NCI-H82 (cell line): ENCODE results near the gene NGB.
A peak's percentile ranks its signal among the peaks of the same experiment; 100 is the strongest.
"Not testable (repeated sequence)": the region's sequence is repeated elsewhere in the genome, so short reads cannot be mapped to it uniquely, and the experiment has no call there.

Source experiments
- DNase-seq: peaks from one replicate; lab custom pipeline; 2025; lab: John Stamatoyannopoulos, UW

The NGB gene, protein sequence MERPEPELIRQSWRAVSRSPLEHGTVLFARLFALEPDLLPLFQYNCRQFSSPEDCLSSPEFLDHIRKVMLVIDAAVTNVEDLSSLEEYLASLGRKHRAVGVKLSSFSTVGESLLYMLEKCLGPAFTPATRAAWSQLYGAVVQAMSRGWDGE

DNA sequence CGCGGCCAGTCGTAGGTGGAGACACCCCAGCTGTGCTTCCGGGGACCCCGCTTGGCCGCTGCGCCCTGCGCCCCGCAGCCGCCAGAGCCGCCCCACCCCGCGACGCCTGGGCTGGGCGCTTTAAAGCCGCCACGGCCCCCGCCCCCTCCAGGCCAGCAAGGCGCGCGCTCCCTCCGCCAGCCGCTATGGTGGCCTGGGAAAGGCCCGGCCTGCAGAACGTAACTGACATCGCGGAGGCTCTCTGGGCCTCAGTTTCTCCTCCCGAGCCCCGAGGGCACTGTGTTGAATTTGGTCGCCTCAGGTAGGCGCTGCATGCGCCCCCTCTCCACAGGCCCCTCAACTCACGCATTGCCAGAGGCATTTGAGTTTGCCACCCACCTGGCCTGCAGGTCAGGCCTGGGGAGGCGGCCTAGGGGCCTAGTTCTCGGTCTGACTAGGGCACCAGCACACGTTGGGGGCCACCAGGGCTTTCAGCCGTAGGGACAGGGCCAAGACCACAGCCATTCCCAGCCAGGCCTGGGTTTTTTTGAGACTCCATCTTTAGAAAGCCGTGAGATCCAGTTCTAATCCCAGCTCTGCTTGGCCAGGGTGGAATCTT, at the start of gene NGB:
Gene NGB, minus strand, starts transcription at position 94 of the 598 bp plus-strand sequence. CDS start 269 bp downstream, outside the sequence.
- no peak for DNase-seq

DNA sequence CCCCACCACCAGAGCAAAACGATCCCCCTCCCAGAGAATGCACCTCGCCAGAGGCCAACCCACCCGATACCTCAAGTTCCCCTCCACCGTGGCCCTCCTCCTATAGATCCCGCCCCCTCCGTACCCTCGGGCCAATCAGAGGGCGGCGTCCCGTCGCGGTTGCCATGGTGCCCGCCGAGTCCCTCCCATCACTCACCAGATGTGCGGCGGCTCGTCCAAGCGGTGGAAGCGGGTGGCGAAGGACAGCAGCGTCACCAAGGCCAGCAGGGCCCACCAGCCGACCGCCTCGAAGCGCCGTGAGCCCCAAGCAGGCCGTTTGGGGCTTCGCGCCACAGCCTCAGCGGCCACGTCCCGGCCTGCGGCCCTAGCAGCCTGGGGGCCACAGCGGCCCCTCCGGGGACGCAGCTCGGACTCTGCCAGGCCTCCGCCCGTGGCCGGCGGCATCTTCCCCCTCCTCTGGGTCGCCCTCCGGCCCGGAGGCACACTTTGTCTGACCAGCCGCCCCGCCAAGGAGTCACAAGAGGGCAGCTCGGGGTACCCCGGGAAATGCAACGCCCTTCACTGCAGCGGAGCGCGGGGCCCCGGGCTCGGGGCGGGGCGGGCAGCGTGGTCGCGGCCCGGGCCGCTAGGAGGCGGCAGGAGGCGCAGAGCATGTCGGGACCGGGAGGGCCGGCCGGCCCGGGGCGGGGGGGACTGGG, 49.4 kb upstream of the NGB start, which contains the start of gene POMT2:
Gene POMT2, minus strand, starts transcription at position 646 of the 698 bp plus-strand sequence. Its CDS starts 202 bp downstream, at position 444.
- DNase-seq, result peak; percentile 95

DNA sequence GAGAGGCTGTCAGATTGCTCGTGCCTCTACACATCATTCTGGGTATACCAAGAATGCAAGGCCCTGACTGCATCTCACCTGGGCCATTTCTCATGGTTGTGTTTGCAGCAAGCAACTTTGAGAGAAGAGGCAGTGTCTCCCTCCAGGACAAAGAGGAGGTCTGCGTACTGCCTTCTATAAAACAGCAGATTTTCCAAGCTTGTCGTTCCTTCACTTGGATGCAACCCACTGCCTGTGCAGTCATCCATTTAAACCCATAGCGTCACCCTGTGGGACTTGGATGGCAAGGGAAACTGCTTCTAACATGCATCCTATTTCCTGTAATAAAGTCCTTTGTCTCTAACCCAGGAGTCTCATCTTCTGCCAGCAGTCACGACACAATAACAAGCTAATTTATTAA, 48.4 kb upstream of the NGB start:
- DNase-seq, result no peak

DNA sequence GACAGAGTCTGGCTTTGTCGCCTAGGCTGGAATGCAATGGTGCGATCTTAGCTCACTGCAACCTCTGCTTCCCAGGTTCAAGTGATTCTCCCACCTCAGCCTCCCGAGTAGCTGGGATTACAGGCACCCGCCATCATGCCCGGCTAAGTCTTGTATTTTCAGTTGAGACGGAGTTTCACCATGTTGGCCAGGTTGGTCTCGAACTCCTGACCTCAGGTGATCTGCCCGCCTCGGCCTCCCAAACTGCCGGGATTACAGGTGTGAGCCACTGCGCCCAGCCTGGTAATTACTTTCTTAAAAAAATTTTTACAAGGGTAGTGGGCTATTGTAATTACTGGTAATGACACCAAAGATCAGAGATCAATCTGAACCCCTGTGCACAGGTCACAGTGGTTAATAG, 47.8 kb upstream of the NGB start:
- DNase-seq, result not testable (repeated sequence)

DNA sequence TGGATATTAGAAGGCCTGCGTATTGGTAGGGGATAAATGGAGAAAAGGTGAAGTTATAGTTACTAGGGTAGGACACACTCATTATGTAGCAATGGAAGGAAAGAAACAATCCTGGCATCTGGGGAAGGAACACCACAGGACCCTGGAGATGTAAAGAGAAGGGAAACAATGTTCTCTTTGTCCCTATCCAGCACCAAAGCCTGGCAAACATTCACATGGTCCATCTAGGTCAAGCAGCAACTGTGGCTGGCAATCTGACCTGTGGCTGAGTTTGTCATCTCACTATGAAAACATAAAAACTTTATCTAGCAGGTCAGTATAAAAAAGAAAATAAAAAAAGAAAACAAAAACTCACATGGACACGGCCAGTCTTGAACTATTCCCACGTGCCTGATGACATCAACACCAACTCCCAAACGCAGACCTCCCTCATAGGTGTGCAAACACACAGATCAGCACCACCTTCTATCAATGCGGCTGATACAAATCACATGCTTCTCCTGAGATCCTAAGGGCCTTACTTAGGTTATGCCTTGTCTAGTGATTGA, 47.1 kb upstream of the NGB start:
- no peak for DNase-seq

DNA sequence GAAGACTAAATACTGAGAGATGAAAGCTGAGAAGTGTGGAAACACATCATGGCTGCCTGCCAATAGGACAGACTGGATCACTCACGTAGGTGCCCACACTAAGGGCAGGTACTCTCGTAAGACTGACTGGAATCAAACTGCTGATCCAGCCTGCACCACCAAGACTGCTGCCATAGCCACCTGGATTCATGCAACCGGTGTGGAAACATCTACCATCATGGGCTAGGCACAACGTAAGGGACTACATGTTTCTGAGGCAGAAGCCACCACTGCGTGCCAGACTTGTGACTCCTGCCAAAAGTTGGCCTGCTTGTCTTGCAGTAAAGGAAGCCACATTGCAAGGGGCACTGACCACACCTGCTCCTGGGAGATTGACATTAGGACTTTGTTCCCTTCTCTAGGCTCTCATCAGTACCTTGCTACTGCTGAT, 45.9 kb upstream of the NGB start:
- DNase-seq, result no peak

DNA sequence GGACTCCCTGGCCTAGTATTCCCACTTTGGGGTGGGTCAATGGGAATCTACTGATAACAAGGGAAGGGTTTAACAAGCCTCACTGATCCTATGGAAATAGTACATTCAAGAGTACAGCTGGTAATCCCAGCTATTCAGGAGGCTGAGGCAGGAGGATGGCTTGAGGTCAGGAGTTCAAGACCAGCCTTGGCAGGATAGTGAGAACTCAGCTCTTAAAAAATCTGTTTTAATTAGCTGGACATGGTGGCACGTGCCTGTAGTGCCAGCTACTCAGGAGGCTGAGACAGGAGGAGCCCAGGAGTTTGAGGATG, 45.1 kb upstream of the NGB start:
- no peak for DNase-seq

DNA sequence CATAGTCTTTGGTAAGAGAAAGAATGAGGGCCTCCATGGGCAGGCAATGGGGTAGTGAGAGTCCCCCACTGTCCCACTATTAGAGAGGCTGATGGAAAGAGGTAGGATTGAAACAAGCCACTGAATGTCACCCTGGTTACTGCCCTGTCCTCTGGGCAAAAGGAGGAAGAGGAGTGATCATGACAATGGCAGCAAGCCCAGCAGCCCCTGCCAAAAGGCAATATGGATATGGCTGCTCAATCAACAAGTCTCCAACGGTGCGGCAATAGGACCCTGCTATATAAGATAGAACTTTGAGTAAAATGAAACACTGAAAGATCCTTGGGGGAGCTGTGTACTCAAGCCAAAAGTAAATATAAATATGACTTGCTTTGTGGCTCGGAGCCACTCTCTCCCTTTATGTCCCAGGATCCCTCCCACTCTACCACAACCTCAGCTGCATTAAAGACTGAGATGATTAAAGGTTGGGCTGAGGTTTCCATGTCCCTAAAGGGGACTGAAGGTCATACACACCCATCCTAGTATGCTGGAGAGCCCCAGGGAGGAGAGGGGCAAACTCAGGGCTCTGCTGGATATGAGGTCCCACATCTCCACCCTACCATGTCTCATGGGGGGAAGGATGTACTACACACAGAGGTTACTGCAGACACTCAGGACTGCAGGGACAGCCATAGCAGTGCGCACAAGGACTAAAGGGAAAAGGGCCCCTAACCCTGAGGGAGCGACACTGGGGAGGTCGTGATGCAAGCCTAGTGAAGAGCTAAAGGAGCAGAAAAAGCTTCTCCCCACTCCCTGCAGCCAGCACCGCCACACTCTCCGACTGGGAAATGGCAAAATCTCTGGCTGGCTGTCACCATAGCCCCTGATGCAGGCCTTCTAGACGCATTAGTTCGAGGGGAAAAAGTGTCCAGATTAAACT, 43.8 kb upstream of the NGB start:
- peak; percentile 40 for DNase-seq

DNA sequence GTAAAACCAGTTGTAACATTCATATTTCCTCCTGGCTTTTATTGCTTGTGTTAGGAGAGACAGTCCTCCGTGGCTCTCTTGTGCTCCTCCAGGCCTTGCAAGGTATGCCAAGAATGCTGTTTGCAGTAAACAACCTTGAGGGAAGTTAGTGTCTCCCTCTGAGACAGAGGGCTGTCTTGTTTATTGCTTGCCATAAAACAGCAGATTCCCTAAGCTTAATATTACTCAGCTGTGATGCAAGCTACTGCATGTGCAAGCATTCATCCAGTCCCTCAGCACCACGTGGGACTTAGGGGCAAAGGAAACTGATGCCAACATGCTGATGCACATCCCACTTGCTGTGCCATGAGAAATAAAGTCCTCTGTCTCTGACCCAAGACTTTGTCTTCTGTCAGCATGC, 43.0 kb upstream of the NGB start:
- no peak for DNase-seq

DNA sequence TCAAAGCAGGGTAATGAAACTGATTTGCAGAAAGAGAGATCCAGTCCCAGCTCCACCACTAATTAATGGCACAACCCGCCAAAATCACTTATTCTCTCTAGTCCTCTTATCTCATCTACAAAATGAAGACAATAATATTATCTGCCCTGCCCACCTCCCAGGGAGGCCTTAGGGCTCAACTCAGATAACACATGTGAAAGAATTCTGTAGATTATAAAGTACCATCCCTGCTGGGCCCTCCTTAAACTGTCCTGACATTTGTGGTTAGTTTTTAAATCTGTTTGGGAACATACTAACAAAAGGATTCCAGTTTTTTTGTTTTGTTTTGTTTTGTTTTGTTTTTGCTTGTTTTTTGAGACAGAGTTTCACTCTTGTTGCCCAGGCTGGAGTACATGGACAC, 42.4 kb upstream of the NGB start:
- DNase-seq, result no peak

DNA sequence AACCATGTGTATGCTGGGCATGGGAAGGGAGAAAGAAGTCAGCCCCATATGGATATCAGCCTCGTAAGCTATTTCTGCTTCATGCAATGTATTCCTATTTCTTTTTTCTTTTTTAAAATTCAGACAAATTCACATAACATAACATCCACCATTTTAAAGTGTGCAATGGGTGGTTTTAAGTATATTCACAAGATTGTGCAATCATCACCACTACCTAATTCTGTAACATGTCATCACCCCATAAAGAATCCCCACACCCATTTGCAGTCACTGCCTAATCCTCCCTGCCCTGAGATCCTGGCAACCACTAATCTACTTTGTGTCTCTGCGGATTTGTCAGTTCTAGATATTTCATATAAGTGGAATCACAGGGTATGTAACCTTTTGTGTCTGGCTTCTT, 40.2 kb upstream of the NGB start:
- peak; percentile 85 for DNase-seq

DNA sequence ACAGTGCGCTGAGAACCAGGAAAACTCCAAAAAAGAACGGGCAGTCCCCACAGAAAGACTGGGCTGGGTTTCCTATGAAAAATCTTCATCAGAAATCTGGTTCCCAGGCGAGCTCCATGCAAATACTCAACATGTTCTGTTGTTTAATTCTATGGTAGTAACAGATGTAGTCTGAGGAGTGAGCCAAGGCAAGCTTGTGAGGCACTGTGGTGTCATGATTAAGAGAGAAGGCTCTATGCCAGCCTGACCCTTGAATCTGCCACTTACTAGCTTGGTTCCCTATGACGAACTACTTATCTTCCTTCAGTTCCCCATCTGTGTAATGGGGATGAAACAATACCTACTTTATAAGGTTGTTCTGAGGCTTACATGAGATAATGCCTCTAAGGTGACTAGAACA, 39.0 kb upstream of the NGB start:
- DNase-seq, result peak; percentile 26

DNA sequence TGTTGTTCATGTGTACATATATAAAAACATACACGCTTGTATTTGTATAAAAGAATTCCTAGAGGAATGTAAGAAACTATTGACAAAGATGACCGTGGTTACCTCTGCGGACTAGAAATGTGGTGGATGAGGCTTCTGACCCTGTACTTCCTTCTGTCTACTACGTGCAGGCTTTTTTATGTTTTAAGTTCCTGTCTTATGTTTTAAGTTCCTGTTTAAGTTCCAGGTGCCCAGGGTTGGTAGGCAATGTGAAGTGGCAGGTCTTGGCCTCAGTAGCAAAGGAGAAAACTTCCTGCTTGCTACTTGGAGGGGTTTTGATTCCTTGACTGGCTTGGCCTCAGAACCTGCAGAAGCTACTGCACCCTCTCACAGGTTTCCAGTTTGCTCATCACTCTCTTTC, 38.1 kb upstream of the NGB start:
- DNase-seq, result no peak

DNA sequence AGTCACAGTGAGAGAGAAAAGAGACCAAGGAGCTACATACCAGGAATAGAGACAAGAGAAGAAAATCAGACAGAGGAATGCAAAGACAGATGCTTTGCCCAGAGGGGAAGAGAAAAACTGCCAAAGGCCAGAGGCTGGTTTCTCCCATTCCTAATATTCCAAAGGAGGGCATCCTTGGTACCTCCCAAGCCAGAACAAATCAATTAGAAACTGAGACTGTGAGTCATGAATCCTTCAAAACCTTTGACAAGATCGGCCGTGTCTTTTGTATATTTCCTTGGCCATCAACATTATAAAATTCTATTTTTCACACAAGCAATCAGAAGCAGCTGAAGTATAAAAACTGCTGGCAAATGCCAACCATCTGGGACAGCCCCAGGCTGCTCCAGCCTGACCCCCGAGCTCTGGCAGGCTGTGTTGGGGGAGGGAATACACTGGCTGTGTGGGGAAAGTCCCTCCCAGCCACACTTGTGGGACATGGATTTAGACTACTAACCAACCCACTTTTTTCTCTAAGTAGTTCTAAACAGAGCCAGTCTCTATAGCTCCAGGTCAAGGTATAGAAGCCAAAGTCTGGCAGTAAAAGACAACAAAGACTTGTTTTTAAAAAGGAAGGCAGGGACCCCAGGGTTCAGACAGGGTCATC, 36.0 kb upstream of the NGB start:
- peak; percentile 57 for DNase-seq

DNA sequence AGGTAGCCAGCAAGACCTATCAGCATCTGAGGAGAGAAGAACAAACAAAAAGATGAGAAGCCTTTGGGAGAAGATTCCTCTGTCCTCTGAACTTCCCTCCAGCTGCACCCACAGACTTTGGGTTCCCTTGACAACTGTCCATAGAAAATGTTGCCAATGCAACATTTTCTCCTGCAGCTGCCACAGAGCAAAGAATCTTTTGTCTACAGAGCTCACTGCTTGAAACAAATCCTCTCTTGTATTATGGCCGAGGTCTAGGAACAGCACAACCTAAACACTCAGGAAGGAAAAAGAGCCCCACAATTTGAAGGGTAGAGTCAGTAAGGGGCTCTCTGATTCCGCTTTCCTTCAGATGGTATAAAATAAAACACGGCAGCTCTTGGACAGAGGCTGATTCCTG, 35.4 kb upstream of the NGB start:
- no peak for DNase-seq

DNA sequence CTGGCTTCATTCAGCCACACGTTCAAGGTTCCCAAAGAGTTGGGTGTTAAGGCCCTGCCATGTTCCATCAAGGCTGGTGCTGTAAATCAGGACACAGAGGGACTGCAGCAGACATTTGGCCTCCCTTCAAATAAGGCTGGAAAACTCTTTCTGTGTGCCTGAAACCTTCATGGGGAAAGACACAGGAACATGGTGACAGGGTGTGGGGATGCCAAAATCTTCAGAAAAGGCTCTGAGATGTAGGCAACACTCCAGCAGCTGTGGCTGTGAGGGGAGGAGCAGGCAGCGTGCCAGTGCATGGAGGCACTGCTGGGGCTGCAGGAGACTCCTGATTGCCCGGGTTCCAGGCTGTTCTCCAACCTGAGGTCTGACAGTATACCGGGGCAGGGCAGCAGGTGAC, 34.7 kb upstream of the NGB start:
- no peak for DNase-seq

DNA sequence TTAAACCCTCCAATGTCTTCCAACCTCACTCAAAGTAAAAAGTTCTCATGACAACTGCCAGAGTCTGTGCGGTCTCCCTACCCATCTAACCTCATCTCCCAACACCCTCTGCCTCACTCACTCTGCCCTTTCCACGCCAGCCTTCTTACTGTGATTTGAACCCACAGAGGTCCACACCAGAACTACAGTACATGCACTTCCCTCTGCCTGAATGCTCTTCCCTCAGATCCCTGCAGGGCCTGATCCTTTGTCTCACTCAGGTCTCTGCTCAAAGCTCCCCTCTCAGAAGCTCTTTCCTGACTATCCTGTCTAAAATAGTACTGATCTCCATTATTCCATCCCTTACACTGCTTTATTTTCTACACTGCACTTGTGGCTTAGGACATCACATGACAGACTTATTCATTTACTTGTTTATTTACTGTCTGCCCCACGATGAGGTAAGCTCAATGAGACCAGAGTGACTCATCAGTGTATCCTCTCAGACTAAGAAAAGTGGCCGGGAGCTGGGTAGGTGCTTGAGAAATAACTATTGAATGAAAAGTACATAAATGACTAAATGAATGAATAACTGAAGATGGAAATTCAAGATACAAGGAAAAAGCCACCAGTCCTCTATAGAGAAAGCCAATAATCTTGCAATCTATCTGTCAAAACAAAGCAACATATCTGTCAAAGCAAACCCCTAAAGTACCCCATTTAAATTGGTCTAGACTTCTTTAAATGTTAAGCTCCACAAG, 32.6 kb upstream of the NGB start:
- DNase-seq, result peak; percentile 83

DNA sequence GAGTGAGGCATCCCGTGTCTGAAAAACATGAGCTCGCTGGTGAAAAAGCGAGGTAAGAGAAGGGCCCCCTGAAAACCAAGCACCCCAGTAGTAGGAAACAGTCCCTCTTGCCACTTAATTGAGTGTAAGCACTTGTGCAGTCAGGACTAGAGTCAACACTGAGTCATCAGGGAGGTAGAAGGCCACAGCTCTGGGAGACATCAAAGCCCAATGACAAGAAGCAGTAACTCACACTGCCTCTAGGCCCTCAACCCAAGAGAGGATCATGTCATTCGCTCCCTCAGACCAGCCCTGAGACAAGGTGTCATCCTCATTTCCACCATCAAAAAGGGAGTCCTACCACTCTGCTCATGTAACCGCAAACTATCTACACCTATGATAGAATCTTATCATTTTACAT, 31.9 kb upstream of the NGB start:
- DNase-seq, result peak; percentile 86

DNA sequence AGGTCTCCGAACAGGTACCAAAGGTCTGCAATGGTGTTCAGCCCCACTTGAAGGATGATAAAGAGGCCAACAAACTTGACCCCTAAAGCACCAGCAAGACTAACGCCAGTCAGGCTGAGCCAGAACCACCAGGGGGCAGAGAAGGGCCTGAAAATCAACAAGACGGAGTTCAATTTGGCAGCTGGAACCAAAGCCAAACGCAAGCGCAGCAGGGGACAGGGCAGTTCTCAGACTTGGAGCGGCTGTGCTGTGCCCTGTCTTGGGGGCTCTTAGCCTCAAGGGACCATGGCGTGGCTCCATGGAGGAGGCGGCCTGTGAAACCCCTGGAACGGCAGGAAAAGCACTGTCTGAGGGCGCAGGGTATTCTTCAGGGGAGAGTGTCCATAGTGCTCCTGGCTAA, 30.1 kb upstream of the NGB start:
- peak; percentile 87 for DNase-seq

DNA sequence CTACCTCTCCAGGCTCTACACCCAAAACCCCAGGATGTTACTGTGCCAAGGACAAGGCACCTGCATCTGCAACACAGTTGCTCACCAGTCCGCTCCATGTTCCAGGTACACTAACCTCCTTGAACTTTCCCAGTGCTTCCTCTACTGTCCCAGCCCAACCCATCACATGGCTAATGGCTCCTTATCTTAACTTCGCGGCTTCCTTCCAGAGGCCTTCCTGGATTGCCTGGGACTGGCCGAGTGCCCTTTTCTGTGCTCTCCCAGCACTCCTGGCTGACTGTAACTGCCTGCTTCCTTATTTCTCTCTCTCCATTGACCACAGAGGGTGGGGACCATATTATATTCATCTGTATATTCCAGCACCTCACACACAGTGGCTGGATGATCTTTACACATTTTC, 28.8 kb upstream of the NGB start:
- DNase-seq, result no peak

DNA sequence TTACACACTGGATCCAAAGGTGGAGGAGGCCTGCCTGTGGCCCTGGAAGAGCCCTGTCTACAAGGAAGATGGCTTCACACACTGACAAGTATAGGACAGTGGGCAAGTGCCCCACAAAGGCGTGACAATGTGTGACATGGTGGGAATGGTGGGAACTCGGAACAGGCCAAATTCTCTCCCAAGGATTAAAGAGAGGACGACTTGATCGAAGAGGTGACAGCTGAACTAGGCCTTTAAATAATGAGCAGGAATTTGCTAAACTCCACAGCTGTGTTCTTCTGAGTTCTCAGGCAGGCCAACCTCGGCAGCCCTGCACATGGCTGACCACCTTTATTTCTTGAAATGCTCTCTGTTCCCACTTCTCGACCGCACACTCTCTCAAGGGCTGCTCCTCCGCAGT, 25.9 kb upstream of the NGB start:
- no peak for DNase-seq
